Peyer's patch (tissue), 4 donors: ENCODE measurements around the gene PRF1. TPM values are rescaled to one million over a fixed set of nuclear protein-coding genes. Genes with fewer than 3 reads are reported as not detected.
A peak's percentile ranks its signal among the peaks of the same experiment; 100 is the strongest.

ENCODE experiments used
- DNase-seq, 3 donors: peaks; one replicate each; pipeline ENCODE4 v3.0.0-alpha.2; 2017 to 2019
- H3K27ac ChIP-seq, 4 donors: fragments of 200-600 bp; sonication (generic); one replicate each; pipeline ENCODE4 v1.5.1; 2016 to 2019
- H3K27me3 ChIP-seq, 2 donors: fragments of 200-600 bp; sonication (generic); one replicate each; pipeline ENCODE4 v1.5.1; 2019
- H3K36me3 ChIP-seq, 3 donors: fragments of 200-600 bp; sonication (generic); one replicate each; pipeline ENCODE4 v1.5.1; 2016 to 2019
- H3K4me1 ChIP-seq, 4 donors: fragments of 200-600 bp; sonication (generic); one replicate each; pipeline ENCODE4 v1.5.1; 2016 to 2019
- H3K4me3 ChIP-seq, 4 donors: fragments of 200-600 bp; sonication (generic); 1 replicate in 3 of 4; 2 replicates in 1 of 4; pipeline ENCODE4 v1.5.1; 2016 to 2019; ENCODE audit warnings: mild to moderate bottlenecking in 1 of 4
- H3K9me3 ChIP-seq, 4 donors: fragments of 200-600 bp; sonication (generic); one replicate each; pipeline ENCODE4 v1.5.1; 2016 to 2019; ENCODE audit warnings: mild to moderate bottlenecking in 1 of 4
- CTCF ChIP-seq, 6 experiments: fragments of 450-650 bp in 4 of 6; fragments of 200-600 bp in 2 of 6; sonication (generic) in 1 of 6; IDR thresholded peaks; one replicate each; pipeline ENCODE4 v1.5.1; 2017 to 2019; ENCODE audit warnings: antibody characterized with exemption in 6 of 6, mild to moderate bottlenecking in 3 of 6, moderate library complexity in 1 of 6
- POLR2A ChIP-seq, 2 donors: fragments of 450-650 bp; IDR thresholded peaks; one replicate each; pipeline ENCODE4 v1.5.1; 2017; ENCODE audit warnings: antibody characterized with exemption in 2 of 2, mild to moderate bottlenecking in 2 of 2, moderate library complexity in 2 of 2
- total RNA-seq, 4 donors: library from RNA; depleted of rRNA; stranded (reverse); fragments of >200 nt; gene quantifications; one replicate each; pipeline ENCODE4 v1.1.0, GENCODE V29; 2016

The PRF1 gene
- total RNA-seq, 4 donors from 2014 or later = 4.6 to 12.4 (median 6.3) TPM

DNA sequence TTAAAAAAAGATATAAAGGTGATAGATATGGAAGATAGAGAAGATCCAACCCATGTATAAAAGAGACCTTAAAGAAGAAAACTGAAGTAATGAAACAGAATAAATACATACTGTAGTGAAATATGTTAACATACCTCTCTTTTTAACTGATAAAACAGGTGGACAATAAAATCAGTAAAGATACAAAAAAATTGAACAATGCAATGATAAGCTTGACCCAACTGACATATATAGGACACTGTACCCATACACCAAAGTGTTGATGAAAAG is 17.4 kb upstream of the PRF1 start:
- Histone ChIP-seq H3K36me3 (no peaks in the 10 kb centered on the region), H3K27ac (no peak overlapping the region), H3K4me1 (no peaks in the 10 kb centered on the region), H3K9me3 (peaks cover 0 to 6% (median 0%) of the 10 kb centered on the region in 4 donors), H3K4me3 (no peak overlapping the region), H3K27me3 (no peaks in the 10 kb centered on the region)
- DNase-seq = no peak
- TF ChIP-seq CTCF (IDR thresholded peaks at IDR 0.05) (no peak), POLR2A (IDR thresholded peaks at IDR 0.05) (no peak)

DNA sequence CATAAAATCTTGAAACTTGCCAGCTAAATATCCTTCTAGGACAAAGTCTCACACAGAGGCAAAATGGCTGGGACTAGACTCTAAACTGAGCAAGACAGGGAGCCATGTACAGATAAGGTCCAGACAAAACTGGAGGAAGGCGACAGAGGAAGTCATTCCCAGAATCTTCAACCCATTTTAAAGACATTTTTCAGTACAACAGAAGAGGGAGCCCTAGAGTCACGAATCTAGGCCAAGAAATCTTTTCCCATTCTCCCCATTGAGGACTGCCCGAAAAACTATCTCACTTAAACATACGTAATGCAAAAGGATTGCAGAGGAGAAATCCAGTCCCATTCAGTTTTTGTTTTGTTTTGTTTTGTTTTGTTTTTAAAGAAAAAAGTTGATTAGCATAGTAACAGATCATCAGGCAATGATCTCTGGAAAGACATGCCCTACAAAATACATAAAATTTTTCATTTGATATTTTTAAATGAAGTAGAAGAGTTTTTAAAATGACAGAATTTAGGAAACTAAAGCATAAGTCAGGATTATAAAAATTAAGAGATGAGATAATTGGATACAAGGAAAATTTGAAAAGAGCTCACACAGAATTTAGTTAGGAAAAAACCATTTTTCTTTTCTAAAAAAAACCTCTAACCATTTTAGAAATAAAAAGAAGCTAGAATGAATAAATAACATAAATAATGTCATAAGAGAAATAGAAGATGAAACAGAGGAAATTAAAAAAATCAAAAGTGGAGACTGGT is 16.9 kb upstream of the PRF1 start:
- H3K36me3 ChIP-seq = no peaks in the 10 kb centered on the region
- no peaks in the 10 kb centered on the region for H3K4me1 ChIP-seq
- H3K27me3 ChIP-seq = no peaks in the 10 kb centered on the region
- no peak for DNase-seq
- no peak overlapping the region for H3K27ac ChIP-seq
- no peak for TF ChIP-seq POLR2A (IDR thresholded peaks at IDR 0.05)
- TF ChIP-seq CTCF (IDR thresholded peaks at IDR 0.05) = peak in 4 of 6 experiments; percentile 11 to 61 (median 58)
- H3K9me3 ChIP-seq = peaks cover 0 to 6% (median 0%) of the 10 kb centered on the region in 4 donors
- H3K4me3 ChIP-seq = no peak overlapping the region

- TF ChIP-seq POLR2A (IDR thresholded peaks at IDR 0.05) = no peak
- TF ChIP-seq CTCF (IDR thresholded peaks at IDR 0.05) = no peak
- no peak for DNase-seq
- peaks cover 0 to 6% (median 0%) of the 10 kb centered on the region in 4 donors for H3K9me3 ChIP-seq
- H3K27me3 ChIP-seq = no peaks in the 10 kb centered on the region
- no peaks in the 10 kb centered on the region for H3K36me3 ChIP-seq
- no peak overlapping the region for H3K4me3 ChIP-seq
- no peaks in the 10 kb centered on the region for H3K4me1 ChIP-seq
- no peak overlapping the region for H3K27ac ChIP-seq
Measured at GRCh38 chr10:70618663-70619062, 16.1 kb upstream of the PRF1 start.

DNA sequence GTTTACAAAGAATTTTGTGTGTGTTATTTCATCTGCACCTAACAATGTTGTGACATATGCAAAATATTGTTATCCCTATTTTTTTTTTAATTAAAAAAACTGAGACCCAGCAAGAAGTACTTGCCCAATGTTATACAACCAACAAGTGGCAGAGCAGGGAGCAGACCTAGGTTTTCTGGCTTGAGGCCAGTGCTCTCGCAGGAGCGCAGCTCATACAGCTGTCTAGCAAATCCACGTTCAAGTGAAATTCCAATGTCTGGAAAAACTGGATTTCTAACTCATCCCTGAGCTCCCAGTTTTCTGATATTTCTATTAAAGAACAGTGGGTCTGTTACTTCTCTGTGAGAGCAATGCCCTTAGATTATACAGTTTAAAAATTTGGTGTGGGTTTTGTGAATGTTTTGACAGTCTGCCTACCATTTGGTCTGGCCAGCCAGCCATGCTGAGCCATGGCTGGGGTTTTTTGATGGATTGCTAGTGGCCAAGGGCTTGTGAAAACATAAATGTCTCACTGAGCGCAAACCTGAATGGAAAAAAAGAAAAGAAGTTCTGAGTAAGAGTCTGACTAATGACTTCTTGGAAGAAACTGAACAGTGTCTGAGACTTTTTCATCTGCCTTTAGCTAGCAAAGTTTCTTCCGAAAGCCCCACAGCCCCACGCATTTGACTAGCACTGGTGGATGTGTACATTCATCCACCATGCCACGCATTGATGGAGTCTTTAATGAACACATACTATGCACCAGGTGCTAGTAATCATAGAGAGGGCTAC is 15.4 kb upstream of the PRF1 start:
- DNase-seq = no peak
- no peak overlapping the region for H3K4me3 ChIP-seq
- H3K27ac ChIP-seq = no peak overlapping the region

GRCh38 chr10:70616761-70617160 is 14.2 kb upstream of the PRF1 start:
- Histone ChIP-seq H3K36me3 (no peaks in the 10 kb centered on the region), H3K27ac (no peak overlapping the region), H3K4me3 (no peak overlapping the region), H3K27me3 (no peaks in the 10 kb centered on the region), H3K4me1 (no peaks in the 10 kb centered on the region), H3K9me3 (peaks cover 0 to 6% (median 0%) of the 10 kb centered on the region in 4 donors)
- no peak for DNase-seq
- no peak for TF ChIP-seq CTCF (IDR thresholded peaks at IDR 0.05)
- TF ChIP-seq POLR2A (IDR thresholded peaks at IDR 0.05) = no peak

More for the DNA sequence above, 15.4 kb upstream of the PRF1 start:
- Histone ChIP-seq H3K9me3 (peaks cover 0 to 6% (median 0%) of the 10 kb centered on the region in 4 donors), H3K27me3 (no peaks in the 10 kb centered on the region), H3K4me1 (no peaks in the 10 kb centered on the region), H3K36me3 (no peaks in the 10 kb centered on the region)
- no peak for TF ChIP-seq POLR2A (IDR thresholded peaks at IDR 0.05)
- TF ChIP-seq CTCF (IDR thresholded peaks at IDR 0.05) = no peak
